Upper lobe of left lung (tissue), 4 donors: Measurements from ENCODE around the gene TBCCD1.

Source experiments
- POLR2A ChIP-seq, 4 donors: fragments of 450-650 bp; IDR thresholded peaks; one replicate each; pipeline ENCODE4 v1.5.1; 2016 to 2017; ENCODE audit warnings: antibody characterized with exemption in 4 of 4, mild to moderate bottlenecking in 2 of 4
- POLR2AphosphoS5 ChIP-seq, 2 donors: sonication (generic); formaldehyde crosslinking; IDR thresholded peaks; one replicate each; pipeline ENCODE4 v1.5.1; 2017; ENCODE audit warnings: antibody characterized with exemption in 2 of 2

- TF ChIP-seq POLR2AphosphoS5 (IDR thresholded peaks at IDR 0.05), result no peak
- no peak for TF ChIP-seq POLR2A (IDR thresholded peaks at IDR 0.05)
These were observed 56.6 kb downstream of the TBCCD1 start for GRCh38 chr3:186510374-186511079.
